ENCODE results near the gene OTUD3.
A peak's percentile ranks its signal among the peaks of the same experiment; 100 is the strongest.
"Not testable (repeated sequence)": the region's sequence is repeated elsewhere in the genome, so short reads cannot be mapped to it uniquely, and the experiment has no call there.

The OTUD3 gene

GRCh38 chr1:19879661-19880060 is 2.5 kb upstream of the OTUD3 start:
- TF ChIP-seq PAX5 (IDR thresholded peaks at IDR 0.05; ENCODE audit: insufficient read depth, low read length, severe bottlenecking) = no peak
- TF ChIP-seq POLR2AphosphoS5 (IDR thresholded peaks at IDR 0.05; ENCODE audit: low read depth, low read length) = no peak
- TF ChIP-seq SPI1 (IDR thresholded peaks at IDR 0.05; ENCODE audit: low read depth, low read length) = no peak
- no peak for TF ChIP-seq POU2F2 (IDR thresholded peaks at IDR 0.05; ENCODE audit: low read depth, low read length)
- no peak for TF ChIP-seq POLR2A (IDR thresholded peaks at IDR 0.05; ENCODE audit: low read depth, low read length)
- no peak for TF ChIP-seq TAF1 (IDR thresholded peaks at IDR 0.05; ENCODE audit: low read depth, low read length)
- FAIRE-seq = no peak
- no peak for DNase-seq (ENCODE audit: insufficient read length, low spot score)

- not testable (repeated sequence) for FAIRE-seq; DNase-seq (ENCODE audit: insufficient read length, low spot score)
These were observed 1.4 kb upstream of the OTUD3 start for GRCh38 chr1:19880841-19881240.

GRCh38 chr1:19884312-19884711 is 2.1 kb downstream of the OTUD3 start:
- FAIRE-seq = no peak
- DNase-seq (ENCODE audit: insufficient read length, low spot score) = no peak

DNA sequence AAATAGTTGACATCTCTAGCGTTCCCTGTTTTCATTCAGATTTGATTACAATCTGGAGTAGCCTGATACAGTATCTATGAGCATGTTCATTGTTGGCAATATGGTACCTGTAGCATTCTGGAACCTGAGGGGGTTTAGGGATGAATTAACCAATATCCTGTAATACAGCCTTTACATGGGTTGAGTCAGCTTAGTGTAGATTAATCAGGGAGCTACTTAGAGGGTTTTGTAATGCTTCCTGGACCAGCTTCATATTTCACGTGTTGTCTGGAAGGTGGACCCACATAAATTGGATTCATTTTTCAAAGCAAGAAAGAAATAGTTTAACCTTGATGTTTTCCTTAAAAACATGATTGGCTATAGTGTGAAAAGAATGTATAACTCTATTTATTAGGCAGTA is 3.6 kb downstream of the OTUD3 start:
- TF ChIP-seq POU2F2 (IDR thresholded peaks at IDR 0.05; ENCODE audit: low read depth, low read length) (no peak), SPI1 (IDR thresholded peaks at IDR 0.05; ENCODE audit: low read depth, low read length) (no peak), TAF1 (IDR thresholded peaks at IDR 0.05; ENCODE audit: low read depth, low read length) (no peak), POLR2A (IDR thresholded peaks at IDR 0.05; ENCODE audit: low read depth, low read length) (no peak), POLR2AphosphoS5 (IDR thresholded peaks at IDR 0.05; ENCODE audit: low read depth, low read length) (no peak), PAX5 (IDR thresholded peaks at IDR 0.05; ENCODE audit: insufficient read depth, low read length, severe bottlenecking) (no peak)
- FAIRE-seq (no peak), DNase-seq (ENCODE audit: insufficient read length, low spot score) (no peak)

More at GRCh38 chr1:19884312-19884711, 2.1 kb downstream of the OTUD3 start:
- no peak for TF ChIP-seq POLR2AphosphoS5 (IDR thresholded peaks at IDR 0.05; ENCODE audit: low read depth, low read length)
- no peak for TF ChIP-seq PAX5 (IDR thresholded peaks at IDR 0.05; ENCODE audit: insufficient read depth, low read length, severe bottlenecking)
- TF ChIP-seq POU2F2 (IDR thresholded peaks at IDR 0.05; ENCODE audit: low read depth, low read length) = no peak
- no peak for TF ChIP-seq TAF1 (IDR thresholded peaks at IDR 0.05; ENCODE audit: low read depth, low read length)
- TF ChIP-seq POLR2A (IDR thresholded peaks at IDR 0.05; ENCODE audit: low read depth, low read length) = no peak
- no peak for TF ChIP-seq SPI1 (IDR thresholded peaks at IDR 0.05; ENCODE audit: low read depth, low read length)

- no peak for FAIRE-seq
- TF ChIP-seq POU2F2 (IDR thresholded peaks at IDR 0.05; ENCODE audit: low read depth, low read length) (no peak), POLR2A (IDR thresholded peaks at IDR 0.05; ENCODE audit: low read depth, low read length) (no peak), TAF1 (IDR thresholded peaks at IDR 0.05; ENCODE audit: low read depth, low read length) (no peak), SPI1 (IDR thresholded peaks at IDR 0.05; ENCODE audit: low read depth, low read length) (no peak), PAX5 (IDR thresholded peaks at IDR 0.05; ENCODE audit: insufficient read depth, low read length, severe bottlenecking) (no peak), POLR2AphosphoS5 (IDR thresholded peaks at IDR 0.05; ENCODE audit: low read depth, low read length) (no peak)
- no peak for DNase-seq (ENCODE audit: insufficient read length, low spot score)
These were observed 5.9 kb downstream of the OTUD3 start for GRCh38 chr1:19888112-19888511.

DNA sequence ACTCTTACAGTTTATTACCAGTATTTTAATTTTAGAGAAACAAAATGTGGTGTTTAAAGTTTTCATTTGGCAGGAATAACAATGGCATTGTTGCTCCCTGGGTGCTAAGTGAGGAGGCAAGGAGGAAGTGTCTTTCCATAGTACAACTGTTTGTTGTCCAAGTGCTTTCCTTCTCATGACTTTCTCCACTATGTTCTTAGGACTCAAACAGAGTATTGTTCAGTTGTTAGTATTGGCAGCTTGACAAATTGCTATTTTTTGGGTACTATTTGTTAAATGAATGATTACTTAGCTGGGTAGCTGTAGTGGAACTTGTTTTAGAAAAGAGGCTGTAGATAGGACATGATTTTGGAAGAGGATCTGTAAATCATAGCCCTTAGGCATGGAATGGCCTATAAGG is 7.5 kb downstream of the OTUD3 start:
- no peak for DNase-seq (ENCODE audit: insufficient read length, low spot score)
- no peak for TF ChIP-seq POLR2AphosphoS5 (IDR thresholded peaks at IDR 0.05; ENCODE audit: low read depth, low read length)
- TF ChIP-seq SPI1 (IDR thresholded peaks at IDR 0.05; ENCODE audit: low read depth, low read length) = no peak
- no peak for TF ChIP-seq TAF1 (IDR thresholded peaks at IDR 0.05; ENCODE audit: low read depth, low read length)
- TF ChIP-seq PAX5 (IDR thresholded peaks at IDR 0.05; ENCODE audit: insufficient read depth, low read length, severe bottlenecking) = no peak
- no peak for TF ChIP-seq POLR2A (IDR thresholded peaks at IDR 0.05; ENCODE audit: low read depth, low read length)
- TF ChIP-seq POU2F2 (IDR thresholded peaks at IDR 0.05; ENCODE audit: low read depth, low read length) = no peak
- no peak for FAIRE-seq

GRCh38 chr1:19892129-19892528 is 9.9 kb downstream of the OTUD3 start:
- FAIRE-seq (no peak), DNase-seq (ENCODE audit: insufficient read length, low spot score) (no peak)
- no peak for TF ChIP-seq SPI1 (IDR thresholded peaks at IDR 0.05; ENCODE audit: low read depth, low read length)
- TF ChIP-seq POU2F2 (IDR thresholded peaks at IDR 0.05; ENCODE audit: low read depth, low read length) = no peak
- TF ChIP-seq POLR2A (IDR thresholded peaks at IDR 0.05; ENCODE audit: low read depth, low read length) = no peak
- no peak for TF ChIP-seq PAX5 (IDR thresholded peaks at IDR 0.05; ENCODE audit: insufficient read depth, low read length, severe bottlenecking)
- TF ChIP-seq TAF1 (IDR thresholded peaks at IDR 0.05; ENCODE audit: low read depth, low read length) = no peak
- no peak for TF ChIP-seq POLR2AphosphoS5 (IDR thresholded peaks at IDR 0.05; ENCODE audit: low read depth, low read length)

DNA sequence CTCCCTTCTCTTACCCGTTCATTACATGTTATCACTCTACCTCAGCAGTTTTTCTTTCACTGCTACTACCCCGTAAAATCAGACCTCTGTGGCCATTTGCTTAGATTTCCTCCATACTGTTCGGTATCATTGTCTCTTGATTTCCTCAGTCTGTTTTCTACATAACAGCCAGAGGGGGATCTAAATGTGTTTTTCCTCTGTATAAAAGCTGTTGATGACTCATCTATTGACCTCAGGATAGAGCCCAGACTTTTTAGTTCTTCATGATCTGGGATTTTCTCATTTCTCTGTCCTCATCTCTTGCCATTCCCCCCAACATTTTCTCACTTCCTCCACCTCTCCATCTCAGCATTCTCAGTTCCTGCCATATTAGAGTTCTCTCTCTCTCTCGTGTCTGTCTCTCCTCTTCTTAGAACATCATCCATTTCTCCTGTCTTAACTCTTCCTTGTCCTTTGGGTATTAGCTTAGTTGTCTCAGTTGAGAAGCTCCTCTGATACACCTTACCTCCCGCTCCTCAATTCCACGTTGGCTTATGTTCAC is 10.5 kb downstream of the OTUD3 start:
- FAIRE-seq = no peak
- TF ChIP-seq POLR2A (IDR thresholded peaks at IDR 0.05; ENCODE audit: low read depth, low read length) (no peak), SPI1 (IDR thresholded peaks at IDR 0.05; ENCODE audit: low read depth, low read length) (peak; percentile 64; the same call in 1 of the 2 replicates)
- no peak for DNase-seq (ENCODE audit: insufficient read length, low spot score)

DNA sequence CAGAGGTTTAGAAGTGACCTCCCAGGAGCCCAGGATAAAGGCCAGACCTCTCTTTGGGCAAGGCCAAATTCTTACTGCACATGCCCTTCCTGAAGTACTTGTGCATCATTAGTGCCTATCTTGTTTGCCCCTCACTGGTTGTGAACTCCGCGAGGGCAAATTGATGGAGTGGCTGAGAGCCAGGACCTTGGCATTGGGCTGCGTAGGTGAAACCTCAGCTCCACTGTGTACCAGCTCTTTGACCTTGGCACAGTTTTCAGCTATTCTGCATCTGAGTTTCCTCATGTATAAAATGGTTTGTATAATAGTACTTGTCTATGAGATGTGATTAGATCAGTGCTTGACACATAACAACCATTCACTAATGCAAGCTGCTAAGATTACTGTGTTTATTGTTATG is 11.5 kb downstream of the OTUD3 start:
- no peak for TF ChIP-seq SPI1 (IDR thresholded peaks at IDR 0.05; ENCODE audit: low read depth, low read length)
- TF ChIP-seq POLR2AphosphoS5 (IDR thresholded peaks at IDR 0.05; ENCODE audit: low read depth, low read length) = no peak
- FAIRE-seq (no peak), DNase-seq (ENCODE audit: insufficient read length, low spot score) (no peak)

GRCh38 chr1:19894218-19894617 is 12.0 kb downstream of the OTUD3 start:
- no peak for DNase-seq (ENCODE audit: insufficient read length, low spot score)
- TF ChIP-seq POU2F2 (IDR thresholded peaks at IDR 0.05; ENCODE audit: low read depth, low read length) (no peak), TAF1 (IDR thresholded peaks at IDR 0.05; ENCODE audit: low read depth, low read length) (no peak), POLR2A (IDR thresholded peaks at IDR 0.05; ENCODE audit: low read depth, low read length) (no peak), PAX5 (IDR thresholded peaks at IDR 0.05; ENCODE audit: insufficient read depth, low read length, severe bottlenecking) (no peak), SPI1 (IDR thresholded peaks at IDR 0.05; ENCODE audit: low read depth, low read length) (no peak), POLR2AphosphoS5 (IDR thresholded peaks at IDR 0.05; ENCODE audit: low read depth, low read length) (no peak)
- FAIRE-seq = no peak

Measured in GM12891 (cell line).